HG02759 (cell line): Measurements from ENCODE around the gene BCL3.

Experiments used
- ATAC-seq: cut with Tn5 transposase; IDR thresholded peaks from one replicate; pipeline ENCODE4 v1.9.1; 2021; ENCODE audit warnings: mild to moderate bottlenecking, moderate library complexity; ENCODE audit not compliant: unreplicated experiment

The BCL3 gene

DNA sequence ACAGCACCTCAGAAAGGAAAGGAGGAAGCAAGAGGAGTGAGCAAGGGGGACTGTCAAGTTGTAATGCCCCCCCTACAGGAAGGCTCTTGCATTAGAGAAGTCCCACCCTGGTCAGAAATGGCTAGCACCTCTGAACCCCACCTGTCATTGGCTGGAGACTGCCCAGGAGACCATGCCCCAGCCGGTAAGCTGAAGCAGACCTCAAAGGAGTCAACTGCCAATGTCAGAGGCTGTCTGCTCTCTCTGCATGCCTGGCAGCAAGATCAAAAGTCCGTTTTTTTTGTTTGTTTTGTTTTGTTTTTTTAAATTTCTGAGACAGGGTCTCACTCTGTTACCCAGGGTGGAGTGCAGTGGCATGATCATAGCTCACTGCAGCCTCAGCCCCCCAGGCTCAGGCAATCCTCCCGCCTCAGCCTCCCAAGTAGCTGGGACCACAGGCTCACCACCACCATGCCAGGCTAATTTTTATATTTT is 8.1 kb upstream of the BCL3 start:
- no peak for ATAC-seq

DNA sequence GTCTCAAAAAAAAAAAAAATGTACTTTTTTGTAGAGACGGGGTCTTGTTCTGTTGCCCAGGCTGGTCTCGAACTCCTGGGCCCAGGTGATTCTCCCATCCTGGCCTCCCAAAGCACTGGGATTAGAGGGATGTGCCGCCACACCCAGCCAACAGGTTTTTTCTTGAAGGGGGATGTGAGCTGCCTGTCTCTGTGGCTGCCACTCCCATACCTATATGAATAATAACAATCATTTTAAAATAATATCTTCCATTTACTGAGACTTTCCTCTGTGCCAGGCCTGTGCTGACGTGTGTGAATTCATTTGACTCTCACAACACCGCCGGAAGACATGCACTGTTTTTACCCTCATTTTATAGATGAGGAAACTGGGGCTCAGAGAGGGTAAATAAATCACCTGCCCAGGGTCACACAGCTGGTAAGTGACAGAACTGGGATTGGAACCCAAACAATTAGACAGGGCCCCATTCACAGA is 7.2 kb upstream of the BCL3 start:
- no peak for ATAC-seq

GRCh38 chr19:44741841-44742329 is 6.6 kb upstream of the BCL3 start:
- no peak for ATAC-seq

GRCh38 chr19:44742330-44743061 is 6.0 kb upstream of the BCL3 start:
- ATAC-seq, result no peak

GRCh38 chr19:44744871-44745332 is 3.6 kb upstream of the BCL3 start:
- ATAC-seq, result no peak

DNA sequence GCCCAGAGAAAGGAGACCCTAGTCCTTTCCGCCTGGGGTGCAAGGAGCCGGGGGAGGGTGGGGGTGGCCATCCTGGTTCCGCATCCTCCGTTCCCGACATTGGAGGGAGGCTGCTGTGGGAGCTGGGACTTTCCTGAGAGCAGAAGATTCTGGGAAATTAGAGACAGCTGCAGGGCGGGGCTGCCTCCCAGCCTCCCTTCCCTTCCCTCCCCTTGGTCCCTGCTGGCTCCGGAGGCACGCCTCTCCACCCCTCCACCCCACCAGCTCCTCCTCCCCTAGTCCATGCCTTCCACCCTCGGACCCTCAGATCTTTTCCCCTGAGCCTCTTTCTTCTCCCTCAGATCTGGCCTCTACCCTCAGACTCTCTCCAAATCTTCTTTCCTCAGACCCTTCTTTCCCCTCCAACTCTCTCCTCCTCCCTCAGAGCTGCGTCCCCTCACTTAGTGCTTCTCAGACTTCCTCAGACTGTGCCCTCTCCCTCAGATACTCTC is 3.1 kb upstream of the BCL3 start:
- no peak for ATAC-seq

- no peak for ATAC-seq
Observed at GRCh38 chr19:44745887-44746600, 2.5 kb upstream of the BCL3 start.

- ATAC-seq, result no peak
Observed at GRCh38 chr19:44746616-44746945, 1.9 kb upstream of the BCL3 start.

GRCh38 chr19:44746946-44747738 is 1.4 kb upstream of the BCL3 start:
- peak; percentile 48 for ATAC-seq

DNA sequence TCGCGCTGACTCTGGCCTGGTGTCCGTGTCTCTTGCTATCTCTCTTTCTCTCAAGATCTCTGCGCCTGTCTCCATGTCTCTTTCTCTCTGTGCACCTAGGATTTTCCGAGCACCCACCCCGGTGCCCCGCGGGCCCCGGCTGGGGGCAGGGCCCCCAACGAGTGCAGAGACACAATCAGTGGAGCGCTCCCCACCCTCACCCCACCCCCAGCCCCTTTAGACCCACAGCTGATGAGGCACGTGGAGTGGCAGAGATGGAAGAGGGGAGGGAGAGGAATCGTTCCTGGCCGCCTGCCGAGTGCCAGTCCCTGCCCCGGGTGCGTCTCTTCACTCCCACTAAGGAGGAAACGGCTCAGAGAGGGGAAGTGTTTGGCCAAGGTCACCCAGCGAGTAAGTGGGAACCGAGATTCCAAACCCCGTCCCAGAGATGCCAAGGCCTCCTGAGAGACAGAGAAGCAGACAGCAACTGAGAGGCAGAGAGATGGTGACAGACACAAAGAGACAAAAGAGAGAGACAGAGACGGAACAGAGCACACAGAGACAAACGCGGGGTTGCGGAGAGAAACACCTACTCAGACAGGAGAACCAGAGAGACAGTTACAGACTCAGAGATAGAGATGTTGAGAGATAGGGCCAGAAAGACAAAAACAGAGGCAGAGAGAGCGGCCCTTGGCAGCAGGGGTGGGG is 626 bp upstream of the BCL3 start:
- ATAC-seq, result peak; percentile 4

- no peak for ATAC-seq
Observed at GRCh38 chr19:44749292-44749691, 784 bp downstream of the BCL3 start.

GRCh38 chr19:44749994-44750393 is 1.5 kb downstream of the BCL3 start:
- no peak for ATAC-seq

GRCh38 chr19:44752123-44752815 is 3.8 kb downstream of the BCL3 start:
- no peak for ATAC-seq

DNA sequence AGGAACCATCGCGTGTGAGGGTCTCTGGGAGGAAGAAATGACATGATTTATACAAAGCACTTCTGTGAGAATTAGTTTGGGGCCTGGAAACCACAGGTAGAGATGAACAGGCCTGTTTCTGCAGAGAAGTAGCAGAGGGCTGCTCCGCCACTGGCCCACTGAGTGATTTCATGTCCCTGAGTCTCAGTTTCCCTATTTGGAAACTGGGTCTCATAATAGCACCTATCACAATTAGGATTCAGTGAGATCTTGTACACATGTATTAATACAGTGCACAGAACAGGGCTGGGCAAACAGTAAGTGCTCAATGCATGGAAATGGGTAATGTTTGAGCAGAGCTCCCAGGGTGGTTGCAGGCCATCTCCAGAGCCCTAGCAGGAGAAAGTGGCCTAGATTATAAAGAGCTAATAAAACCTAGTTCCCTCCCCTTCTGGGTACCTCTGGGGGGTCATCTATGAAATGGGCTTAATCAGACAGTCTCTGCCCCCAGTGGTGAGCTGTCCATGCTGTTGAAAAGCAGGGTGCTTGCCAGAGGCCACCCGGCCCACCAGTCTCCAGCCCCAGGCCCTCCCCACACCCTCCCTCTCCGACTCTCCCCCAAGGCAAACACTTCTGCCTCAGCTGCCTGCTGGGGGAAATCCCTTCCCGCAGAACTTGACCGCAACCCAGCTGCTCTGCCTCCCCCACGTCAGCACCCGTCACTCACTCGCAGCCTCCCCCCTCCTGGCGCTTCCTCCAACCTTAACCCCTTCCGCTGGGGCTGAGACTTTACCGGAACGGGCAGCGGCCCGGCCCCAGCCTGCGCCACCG is 4.5 kb downstream of the BCL3 start:
- ATAC-seq, result peak; percentile 72

DNA sequence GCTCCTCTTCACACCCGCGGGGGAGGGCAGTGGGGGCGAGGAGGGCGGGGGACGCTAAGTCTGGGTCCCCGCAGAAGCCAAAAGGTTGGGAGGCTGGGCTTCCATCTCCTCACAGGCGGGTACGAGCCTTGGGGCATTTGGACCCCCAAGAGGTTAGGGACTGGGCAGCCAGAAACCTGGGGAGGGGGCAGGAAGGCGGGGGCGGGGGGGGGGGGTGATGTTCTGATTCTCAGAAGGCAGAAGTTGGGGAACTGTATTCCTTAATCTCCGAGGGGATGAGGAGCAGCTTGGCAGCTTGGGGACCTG is 5.1 kb downstream of the BCL3 start:
- no peak for ATAC-seq

DNA sequence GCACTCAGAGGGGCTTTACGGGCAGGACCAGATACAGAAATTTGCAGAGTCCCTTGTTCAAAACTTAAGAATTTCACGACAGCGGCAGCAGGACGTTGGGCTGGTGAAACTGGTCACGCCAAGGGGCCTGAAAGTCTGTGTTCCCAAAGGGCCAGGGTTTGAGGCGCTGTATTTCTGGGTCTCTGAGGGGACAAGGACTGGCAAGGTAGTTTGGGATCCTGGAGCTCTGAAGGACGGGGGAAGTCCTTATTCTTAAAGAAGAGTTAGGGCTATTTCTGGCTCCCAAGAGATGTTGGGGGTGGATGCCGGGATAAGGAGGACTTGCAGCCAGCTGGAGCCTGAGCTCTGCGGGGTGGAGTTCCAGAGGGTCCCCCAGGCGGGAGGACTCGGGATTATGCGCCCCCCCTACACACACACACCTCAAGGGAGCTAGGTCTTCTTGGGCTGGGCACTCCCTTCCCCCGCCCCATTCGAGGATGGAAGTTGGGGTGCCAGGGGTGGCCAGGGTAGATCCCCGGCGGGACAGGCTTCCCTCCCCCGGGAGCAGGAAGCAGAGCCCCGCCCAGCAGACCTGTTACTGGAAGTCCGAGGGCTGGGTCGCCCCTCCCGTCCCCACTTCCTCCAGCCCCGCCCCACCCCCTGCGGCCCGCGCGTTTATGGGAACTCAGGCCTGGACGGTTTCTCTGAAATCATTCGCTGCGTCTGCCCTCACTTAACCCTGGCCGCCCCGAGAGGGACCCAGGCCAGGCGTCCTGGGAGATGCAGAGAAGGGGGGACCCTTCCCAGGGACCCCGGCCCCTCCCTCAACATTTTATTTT is 5.6 kb downstream of the BCL3 start:
- peak; percentile 31 for ATAC-seq

GRCh38 chr19:44754750-44755080 is 6.2 kb downstream of the BCL3 start:
- no peak for ATAC-seq

- no peak for ATAC-seq
Observed at GRCh38 chr19:44755219-44755618, 6.7 kb downstream of the BCL3 start.
